GM18861 (cell line): ENCODE results near the gene SESN1.

ENCODE experiments used
- ATAC-seq: cut with Tn5 transposase; IDR thresholded peaks from one replicate; pipeline ENCODE4 v1.9.1; 2021; ENCODE audit not compliant: unreplicated experiment

The SESN1 gene

DNA sequence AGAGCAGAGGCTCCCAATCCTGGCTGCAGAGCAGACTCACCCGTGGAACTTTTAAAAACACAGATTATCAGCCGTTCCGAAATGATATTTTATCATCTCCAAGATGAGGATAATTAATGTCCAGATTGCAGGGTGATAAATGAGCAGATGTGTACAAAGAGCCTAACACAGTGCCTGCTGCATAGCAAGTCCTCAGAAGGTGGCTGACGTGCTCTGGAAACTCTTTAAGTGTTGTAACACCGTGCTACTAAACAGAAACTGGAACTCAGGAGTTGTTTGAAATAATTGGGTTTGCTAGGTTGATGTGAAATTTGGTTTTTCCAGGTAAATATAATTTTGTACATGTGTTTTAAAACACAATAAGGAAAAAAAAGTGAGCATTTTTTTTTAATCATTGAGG is 128.4 kb downstream of the SESN1 start:
- no peak for ATAC-seq

- ATAC-seq: no peak
Measured at GRCh38 chr6:108961985-108962384, 132.7 kb downstream of the SESN1 start.

DNA sequence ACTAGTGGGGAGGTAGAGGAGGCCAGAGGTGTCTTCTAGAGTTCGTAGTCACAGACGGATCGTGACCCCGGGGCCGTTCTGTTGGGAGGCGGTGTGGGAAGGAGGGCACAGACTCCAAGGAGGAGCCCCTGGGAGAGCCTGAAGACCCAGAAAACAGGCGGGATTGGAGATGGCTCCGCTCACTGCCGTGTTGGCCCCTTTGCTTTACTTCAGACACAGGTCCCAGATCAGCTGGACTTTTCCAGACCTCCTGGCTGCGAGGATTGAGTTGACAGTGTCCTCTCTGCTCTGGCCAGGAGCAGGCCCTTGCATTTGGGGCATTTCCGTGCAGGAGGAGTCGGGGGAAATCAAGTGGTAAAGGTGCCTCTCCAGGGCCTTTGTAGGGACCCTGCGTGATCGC is 133.6 kb downstream of the SESN1 start:
- ATAC-seq: no peak

DNA sequence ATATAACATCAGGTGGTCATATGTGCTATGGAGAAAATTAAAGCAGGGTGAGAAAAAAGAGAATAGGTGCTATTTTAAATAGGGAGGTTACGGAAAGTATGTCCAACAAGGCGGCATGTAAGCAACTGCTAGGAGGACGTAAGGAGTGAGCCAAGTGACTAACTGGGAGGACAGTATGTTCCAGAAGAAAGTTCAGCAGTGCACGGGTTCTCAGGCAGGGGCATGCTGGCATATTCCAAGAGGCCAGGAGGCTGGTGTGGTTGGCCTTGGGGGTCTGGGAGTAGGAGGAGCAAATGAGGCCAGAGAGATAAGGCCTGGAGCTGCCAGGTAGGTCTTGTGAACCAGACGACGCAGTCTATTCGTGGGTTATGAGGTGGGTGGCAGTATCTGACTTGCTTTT is 134.0 kb downstream of the SESN1 start:
- ATAC-seq: no peak

DNA sequence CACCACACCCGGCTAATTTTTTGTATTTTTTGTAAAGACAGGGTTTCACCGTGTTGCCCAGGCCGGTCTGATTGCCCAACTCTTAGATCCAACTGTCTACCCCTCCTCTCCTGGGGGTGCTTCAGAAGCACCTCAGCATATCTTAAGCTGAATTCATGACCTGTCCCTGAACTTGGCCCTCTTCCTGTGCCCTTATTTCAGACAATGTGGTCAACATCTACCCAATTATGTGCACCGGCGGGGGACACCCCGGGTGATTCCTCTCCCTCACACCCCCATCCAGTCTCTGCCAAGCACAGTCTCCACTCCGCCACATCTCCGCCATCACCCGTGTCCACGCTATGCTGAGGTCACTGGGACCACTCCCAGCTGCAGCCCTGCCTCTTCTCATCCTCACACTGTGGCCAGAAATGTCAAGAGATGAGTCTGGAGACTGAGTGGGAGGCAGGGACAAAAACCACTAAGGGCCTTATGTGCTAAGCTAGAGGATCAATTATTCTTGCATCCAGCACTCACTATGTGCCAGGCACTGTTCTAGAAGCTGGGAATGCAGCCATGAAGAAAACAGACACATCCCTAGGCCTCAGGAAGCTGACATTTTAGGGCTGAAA is 134.6 kb downstream of the SESN1 start:
- no peak for ATAC-seq

GRCh38 chr6:108958900-108959770 is 135.5 kb downstream of the SESN1 start:
- ATAC-seq: no peak

DNA sequence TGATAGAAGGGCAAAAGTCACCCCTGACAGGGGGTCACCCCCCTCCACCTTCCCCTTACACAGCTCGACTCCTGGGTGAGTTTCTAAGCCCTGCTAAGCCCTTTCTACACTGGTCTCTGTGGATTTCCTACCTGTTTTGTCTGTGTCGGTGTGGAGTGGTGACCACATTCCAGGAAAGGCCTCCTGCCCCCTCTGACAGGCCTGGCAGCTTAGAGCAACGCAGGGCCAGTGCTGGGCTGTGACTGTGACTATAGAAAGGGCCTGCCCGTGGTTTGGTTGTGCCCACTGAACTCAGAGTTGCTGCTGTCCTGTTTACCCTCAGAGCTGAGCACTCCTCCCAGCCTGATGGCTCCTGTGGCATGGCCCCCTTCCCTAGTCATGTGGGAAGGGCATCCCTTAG is 137.4 kb downstream of the SESN1 start:
- no peak for ATAC-seq

DNA sequence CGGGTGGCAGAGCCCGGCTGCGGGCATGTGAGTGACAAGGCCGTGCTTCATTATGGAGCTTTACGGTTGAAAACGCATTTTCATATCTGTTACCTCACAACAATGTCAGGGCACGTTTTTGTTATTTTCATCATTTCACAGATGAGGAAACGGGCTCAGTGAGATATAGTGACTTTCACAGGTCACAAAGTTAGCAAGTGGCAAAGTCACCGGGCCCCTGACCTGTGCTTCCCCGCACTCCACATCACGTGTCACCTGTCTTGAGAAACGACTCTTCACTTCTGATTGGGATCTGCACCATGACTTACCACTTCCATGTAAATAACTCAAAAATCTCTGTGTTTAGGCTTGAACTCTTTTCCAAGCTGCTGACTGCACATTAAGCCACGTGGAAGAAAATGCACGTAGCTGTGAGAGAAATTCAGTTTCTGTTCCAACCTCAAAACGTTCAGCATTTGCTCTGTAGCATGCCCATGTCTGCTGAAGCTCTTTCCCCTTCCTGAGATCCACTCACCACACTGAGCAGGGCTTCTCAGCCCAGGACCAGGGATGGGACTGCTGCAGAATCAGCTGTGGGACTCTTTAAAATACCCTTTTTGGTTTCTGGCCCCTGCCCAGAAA is 139.2 kb downstream of the SESN1 start:
- ATAC-seq: no peak

DNA sequence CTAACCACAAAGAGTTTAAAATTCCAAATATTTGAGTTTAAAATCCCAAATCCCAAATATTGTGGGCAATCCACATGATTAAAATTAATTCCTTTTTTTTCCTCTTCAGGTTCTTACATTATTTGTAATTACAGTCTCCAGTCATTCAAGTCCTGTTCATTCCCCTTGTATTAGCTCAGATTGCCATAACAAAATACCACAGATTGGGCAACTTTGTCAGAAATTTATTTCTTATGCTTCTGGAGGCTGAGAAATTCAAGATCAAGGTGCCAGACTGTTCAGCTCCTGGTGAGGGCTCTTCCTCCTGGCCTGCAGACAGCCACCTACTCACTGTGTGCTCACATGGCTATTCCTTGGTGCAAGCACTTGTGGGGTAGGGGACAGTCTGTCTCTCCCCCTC is 141.0 kb downstream of the SESN1 start:
- no peak for ATAC-seq

- ATAC-seq: no peak
Measured at GRCh38 chr6:108952776-108953486, 141.7 kb downstream of the SESN1 start.

- no peak for ATAC-seq
Measured at GRCh38 chr6:108951351-108951953, 143.2 kb downstream of the SESN1 start.

DNA sequence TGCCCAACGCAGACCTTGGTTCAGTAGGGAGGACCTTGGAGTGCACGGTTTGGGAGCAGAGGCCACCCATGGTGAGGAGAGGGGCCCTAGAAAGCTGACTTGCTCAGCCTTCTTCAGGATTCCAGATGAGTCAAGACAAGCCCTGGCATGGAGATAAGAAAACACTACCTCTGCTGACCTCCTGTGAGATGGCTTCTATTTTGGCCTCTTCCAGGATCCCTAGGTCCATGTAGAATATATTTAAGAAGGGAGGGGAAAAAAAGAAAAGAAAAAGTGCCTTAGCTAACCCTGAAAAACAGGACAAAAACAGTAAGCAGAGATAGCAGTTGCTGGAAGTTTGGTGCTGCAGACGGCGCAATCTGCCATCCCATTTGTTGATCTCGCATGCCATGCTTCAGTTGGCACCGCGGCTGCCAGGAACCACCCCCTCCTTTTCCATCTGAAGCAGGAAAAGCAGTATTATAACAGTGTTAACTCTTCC is 146.4 kb downstream of the SESN1 start:
- no peak for ATAC-seq

DNA sequence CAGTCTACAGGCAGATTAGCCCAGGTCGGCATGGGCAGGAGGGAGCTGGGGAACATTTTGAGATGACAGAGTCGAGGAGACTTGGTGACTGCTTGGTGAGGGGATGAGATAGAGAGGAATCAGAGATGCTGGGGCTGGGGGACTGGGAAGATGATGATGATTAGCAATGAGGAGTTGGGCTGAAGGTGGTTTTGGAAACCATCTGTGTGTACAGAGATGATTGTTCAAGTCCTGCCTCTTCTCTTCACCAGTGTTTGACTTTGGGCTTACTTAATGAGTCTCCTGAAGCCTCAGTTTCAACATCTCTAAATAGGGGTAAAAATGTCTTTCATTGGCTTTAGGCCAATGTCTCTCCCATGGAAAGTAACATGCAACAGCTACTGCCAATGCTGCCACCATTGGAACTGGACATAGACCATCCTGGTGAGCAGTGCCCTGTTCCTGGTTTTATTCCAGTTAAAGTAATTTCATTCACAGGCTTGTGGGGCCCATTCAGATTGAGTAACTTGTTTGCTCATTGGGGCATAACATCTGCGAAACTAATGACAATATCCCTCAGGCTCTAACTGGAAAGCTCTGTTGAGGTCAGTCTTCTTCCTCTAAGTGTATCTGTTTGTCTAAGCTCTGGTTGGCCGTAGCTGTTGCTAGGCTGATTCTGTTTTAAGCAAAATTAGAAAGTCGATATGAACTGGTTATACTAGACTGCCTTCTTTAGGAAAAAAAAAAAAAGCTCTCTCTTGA is 147.4 kb downstream of the SESN1 start:
- no peak for ATAC-seq

GRCh38 chr6:108946695-108947094 is 148.0 kb downstream of the SESN1 start:
- ATAC-seq: no peak

DNA sequence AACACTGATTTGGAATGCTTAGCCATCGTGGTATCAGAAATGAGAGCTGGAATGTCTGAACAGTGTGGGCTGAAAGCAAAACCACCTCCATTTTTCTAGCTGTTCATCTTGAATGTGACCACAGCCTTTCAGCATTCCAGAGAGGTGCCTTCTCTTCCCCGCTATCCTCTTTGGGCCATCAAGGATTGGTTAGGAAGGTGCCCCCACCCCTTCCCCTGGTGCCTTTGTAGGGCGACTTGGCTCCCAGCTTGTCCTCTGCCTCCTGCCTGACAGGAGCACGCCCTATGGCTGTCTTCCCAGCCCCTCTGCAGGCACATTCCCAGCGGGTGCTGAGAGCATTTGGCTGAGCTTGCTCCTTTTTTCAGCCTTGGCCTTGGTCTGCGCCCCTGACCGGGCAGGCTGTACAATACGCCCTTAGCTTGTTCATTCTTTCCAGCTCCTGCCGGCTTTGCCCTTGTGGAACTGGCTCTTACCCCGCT is 148.9 kb downstream of the SESN1 start:
- no peak for ATAC-seq

DNA sequence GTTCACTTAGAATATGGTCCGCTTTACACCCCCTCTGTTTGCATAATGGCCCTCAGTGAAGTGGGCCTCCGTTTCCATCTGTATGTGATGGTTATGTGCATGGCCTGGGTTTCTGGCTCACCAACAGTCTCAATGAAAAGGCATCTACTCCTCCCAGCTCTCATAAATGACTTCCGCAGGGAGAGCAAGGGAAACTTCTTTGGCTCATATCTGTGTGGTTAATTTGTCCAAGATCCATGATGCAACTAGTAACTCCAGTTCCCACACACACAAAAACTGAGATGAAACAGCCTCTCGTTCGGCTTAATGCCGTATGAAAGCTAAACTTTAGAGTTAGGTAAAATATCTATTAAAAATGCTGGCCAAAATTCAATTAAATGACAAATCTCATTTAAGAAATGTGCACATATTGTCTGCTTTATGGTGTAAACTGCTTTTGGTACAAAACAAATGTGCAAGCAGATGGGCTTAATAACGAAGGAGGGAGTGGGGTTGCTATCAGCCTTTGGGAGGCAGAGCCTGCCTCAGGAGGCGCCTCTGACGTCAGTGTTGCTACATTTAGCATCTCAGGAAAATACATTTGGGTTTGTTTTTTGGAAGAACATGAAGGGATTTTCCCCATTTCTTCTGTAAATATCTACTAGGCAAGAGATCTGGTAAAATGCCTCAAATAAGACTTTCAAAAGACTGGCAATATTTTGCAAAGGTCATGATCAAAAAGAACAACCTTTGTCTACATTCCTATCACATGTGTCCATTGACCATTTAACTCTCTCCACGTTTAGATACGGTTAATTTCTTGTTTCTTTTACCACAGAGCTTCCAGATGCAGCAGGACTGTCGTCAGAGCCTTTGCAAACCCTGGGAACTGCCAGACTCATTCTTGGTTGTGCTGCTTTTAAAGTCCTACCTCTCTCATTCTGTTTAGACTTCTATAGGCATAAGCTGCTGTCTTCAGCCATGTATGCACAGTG is 149.7 kb downstream of the SESN1 start:
- no peak for ATAC-seq

GRCh38 chr6:108944071-108944470 is 150.6 kb downstream of the SESN1 start:
- ATAC-seq: no peak

DNA sequence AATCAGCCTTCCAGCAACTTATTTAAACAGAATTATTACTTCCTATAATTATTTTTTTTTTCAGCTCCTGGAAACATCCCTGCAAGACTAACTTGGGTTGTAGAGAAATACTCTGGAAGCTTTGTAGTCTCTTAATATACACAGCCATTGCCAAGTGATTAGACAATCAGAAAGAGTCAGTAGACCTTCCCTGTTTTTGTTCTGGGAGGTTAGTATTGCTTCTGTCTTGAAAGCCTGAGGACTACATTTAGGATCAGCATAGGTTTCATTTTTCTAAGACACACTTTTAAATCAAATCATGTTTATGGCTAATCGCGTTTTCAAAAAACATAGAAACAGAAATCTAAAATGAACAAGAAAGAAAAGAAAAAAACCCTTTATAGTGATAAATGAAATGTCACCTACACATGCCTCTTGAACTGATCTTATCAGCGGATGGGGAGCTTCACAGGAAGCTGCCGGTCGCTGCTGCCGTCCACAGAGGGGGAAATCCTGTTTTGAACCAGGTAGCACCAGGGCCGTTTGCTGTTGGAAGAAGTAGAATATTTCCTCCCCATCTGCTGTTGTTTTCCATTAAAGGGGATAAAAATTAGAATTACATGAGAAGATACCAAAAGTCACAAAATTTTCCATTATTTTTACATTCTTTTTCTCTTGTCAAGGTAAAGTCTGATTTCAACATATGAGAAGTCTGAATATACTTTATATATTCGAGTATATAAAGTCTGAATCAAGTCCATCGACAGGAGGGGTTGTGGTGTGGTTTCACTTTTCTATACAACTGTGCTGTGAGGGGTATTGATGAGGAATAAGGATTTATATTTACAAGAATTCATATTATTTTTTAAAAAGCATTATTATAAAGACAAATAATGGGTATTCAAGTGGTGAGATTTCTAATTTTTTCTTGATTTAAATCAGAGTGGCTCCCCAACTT is 151.8 kb downstream of the SESN1 start:
- ATAC-seq: no peak
